D341Med (cell line): Measurements from ENCODE around the gene BROX.
"Not testable (repeated sequence)": the region's sequence is repeated elsewhere in the genome, so short reads cannot be mapped to it uniquely, and the experiment has no call there.

Source experiments
- DNase-seq: peaks from one replicate; pipeline ENCODE4 v3.0.0; 2012; ENCODE audit warnings: low spot score

BROX gene, protein sequence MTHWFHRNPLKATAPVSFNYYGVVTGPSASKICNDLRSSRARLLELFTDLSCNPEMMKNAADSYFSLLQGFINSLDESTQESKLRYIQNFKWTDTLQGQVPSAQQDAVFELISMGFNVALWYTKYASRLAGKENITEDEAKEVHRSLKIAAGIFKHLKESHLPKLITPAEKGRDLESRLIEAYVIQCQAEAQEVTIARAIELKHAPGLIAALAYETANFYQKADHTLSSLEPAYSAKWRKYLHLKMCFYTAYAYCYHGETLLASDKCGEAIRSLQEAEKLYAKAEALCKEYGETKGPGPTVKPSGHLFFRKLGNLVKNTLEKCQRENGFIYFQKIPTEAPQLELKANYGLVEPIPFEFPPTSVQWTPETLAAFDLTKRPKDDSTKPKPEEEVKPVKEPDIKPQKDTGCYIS

DNA sequence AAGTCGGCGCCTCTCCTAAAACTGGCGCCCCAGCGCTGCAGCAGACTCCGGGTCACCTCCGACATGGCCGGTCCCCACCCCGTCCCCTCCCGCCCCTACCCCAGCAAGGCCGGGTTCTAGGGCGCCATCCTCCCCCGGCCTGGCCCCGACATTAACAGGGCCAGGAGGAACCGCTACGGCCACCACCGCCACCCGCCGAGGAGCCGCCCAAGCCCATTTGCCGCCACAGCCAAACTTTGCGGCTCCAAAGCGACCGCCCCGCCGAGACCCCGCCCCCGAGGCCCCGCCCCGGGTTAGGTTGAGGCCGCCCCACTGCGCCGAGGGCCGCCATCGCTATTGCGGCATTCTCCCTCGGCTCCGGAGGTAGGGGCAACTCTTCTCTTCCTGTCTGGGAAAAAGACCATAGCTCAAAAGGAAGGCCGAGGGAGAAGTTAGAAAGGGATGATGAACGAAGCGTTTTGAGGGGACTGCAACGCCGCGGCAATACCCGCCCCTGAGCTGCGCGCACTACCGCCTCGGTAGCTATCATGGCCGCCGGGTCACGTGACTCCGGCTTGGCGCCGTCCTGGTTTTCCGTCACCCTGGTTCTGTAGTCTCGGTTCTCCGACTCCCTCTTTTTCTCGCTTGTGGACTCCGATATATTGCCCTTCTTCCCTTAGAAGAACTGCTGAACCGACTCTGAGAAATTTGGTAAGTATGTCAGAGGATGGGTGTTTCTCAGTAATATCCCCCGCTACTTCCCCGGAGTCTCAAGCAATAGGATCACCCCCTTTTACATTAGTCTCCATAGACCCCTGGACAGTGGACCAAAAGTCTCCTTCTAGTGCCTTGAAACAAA lies at the start of gene BROX, which contains the start of gene AIDA:
BROX (plus strand) TSS at position 312 of the 838 bp plus-strand sequence. CDS start 3,136 bp downstream, outside the sequence.
AIDA (minus strand) TSS at position 239 of the 838 bp plus-strand sequence; CDS start at position 65, 174 bp downstream.
- DNase-seq = peak; percentile 97

DNA sequence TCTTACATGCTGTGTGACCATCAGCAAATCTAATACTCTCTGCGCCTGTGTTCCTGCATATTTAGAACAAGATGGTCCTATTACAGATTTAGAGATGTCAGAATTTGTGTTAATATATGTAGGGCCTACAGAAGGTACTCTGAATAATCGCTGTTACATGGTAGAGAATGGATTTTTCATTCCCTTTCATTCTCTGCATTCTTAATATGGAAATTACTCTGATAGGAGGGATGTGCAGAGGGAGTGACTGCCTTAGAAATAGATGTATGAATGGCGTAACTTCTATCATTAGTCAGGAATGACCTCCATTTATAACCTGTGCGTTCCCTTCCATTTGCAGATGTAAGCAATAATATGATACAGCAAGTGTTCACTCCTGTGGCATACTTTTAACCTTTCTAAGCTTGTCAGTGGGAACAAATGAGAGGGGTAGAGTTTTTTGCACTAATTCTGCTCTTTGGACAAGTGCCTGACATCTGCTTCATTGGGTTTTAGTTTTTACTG lies 48.9 kb upstream of the BROX start:
- DNase-seq = no peak

DNA sequence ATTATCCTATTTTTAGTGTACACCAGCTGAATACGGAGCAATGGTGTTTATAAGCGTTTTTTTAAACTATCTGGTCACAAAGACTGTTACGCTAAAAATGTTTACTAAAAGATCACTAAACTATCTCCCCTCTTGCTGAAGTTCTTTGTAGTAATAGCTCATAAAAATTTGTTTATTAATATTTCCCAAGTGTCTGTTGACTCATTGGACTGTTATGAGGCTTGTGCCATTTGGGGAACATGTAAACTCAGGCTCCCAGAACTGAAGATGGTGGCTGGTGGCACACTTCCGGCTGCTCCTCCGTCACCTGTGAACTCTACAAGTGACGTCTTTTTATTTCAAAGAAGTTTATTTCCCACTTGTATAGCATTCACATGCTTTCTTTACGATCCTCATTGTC lies 46.4 kb upstream of the BROX start:
- no peak for DNase-seq

DNA sequence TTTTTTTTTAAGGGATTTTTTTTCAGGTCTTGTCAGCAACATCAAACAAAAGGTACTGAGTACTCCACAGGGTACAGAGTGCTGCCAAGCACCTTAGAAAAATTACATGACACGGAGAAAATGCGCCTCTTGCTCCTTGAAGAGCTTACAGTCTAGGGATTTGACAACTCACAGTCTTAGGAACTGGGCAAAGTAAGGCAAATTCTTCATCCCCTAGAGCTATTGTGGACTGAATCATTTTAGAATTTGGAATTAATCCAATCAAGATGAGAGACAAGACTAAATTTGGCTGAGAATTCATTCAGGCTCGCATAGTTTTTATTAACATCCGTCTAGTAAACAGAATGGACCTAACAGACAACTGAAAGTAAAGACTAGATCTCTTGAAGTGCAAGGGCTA lies 44.2 kb upstream of the BROX start:
- DNase-seq = not testable (repeated sequence)

DNA sequence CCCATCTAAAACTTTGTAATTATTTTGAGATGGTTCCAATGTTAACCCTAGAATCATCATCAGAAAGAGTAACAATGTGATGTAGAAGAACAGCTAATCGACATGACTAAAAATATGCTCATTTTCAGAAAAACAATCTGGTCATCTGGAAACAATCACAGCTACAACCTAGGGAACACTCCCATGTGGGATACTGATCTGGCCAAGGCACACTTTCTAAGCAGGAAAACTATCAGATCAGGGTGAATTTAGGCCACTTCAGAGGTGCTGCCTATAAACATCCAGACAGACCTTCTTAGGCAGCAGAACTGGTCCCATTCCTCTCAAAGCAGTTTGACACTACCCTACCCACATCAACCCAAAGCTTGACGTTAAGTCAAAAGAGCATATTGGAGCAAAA lies 43.3 kb upstream of the BROX start:
- DNase-seq = not testable (repeated sequence)

DNA sequence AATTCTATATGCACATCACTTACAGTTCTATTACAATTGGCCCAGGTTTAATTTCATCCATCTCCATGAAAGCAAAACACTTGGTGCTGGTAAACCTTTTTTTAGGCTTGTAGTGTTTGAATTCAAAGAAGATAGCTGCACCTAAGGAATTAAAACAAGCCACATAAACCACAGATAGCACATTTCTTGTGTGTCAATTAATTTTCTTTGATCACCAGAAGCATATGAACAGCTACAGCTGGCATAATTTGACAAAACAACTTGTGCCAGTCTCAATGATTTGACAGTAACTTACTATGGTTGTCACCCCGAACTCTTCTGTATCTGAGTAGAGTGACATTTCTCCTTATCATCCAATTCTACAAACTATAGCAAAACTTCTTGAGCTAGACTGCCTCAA lies 42.3 kb upstream of the BROX start:
- DNase-seq = no peak

DNA sequence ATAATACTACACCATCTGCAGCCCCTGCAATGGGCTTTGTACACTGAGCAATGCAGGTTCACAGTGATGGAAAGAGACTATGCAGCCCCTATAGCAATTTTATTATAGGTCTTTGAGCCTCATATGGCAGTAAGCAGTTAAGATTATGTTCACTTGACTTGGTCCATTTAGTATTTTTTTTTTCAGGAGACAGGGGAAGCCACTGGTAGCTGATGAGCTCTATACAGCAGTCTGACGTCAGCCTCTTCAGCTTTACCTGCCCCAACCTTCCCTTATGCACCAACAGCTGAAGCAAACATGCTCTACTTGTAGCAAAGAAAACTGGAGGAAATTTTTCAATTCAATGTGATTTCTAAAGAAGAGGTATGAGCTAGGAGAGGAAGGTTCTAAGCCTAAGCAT lies 32.3 kb upstream of the BROX start:
- no peak for DNase-seq

DNA sequence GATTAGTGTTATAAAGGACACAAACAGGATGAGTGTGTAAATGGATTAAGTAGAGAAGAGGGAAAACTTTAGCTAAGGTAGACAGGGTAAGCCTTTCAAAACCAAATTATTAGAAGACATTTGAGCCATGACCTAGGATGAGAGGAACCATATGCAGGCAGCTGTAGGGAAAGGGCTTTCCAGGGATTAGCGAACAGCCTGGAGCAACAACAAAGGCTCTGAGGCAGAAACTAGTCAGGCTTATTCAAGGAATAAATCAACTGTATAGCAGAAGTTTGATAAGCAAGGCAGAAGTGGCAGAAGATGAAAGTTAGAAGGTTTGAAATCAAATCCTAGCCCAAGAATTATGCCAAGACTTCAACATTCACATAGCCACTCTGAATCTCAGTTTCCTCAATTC lies 21.3 kb upstream of the BROX start:
- DNase-seq = peak; percentile 41

DNA sequence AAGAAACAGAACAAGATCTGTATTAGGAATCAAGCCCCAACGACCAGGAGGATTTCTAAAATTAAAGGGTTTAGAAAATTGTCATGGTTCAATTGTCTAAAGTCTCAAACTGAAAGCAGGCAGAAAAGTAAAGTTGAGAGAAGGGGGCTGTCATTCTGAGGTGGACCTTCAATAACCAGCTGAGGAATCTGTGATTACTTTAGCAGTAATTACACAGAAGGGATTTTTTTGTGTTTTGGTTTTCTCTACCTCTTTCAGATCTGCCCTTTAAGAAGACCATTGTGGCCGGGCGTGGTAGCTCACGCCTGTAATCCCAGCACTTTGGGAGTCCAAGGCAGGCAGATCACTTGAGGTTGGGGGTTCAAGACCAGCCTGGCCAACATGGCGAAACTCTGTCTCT lies 17.4 kb upstream of the BROX start:
- no peak for DNase-seq

DNA sequence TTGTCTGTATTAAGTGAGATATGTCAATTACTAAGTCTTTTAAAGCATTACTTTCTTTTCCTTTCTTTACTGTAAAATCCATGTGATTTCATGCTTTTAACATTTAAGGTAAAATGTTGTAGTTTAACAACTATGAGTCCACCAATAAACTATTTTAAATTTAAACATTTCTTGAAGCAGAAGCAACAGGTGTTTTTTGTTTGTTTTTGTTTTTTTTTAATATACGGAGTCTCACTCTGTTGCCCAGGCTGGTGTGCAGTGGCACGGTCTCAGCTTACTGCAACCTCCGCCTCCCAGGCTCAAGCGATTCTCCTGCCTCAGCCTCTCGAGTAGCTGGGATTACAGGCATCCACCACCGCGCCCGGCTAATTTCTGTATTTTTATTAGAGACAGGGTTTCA lies 15.6 kb upstream of the BROX start:
- no peak for DNase-seq

DNA sequence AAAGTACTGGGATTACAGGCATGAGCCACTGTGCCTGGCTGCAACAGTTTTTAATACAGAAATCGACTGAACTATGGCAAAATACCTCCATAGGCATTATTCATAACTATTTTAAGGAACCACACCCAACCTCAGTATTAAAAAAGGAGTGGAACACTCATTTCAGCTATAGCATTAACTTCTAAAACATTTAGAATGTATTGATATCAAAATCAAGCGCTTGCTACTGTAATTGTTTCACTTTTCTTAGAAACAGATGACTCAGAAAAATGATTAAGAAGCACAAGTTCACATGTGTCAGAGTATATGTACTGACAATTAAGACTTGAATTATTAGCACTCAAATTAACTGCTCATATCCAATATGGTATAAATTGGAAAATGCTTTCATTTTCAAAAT lies 15.2 kb upstream of the BROX start:
- DNase-seq = no peak

DNA sequence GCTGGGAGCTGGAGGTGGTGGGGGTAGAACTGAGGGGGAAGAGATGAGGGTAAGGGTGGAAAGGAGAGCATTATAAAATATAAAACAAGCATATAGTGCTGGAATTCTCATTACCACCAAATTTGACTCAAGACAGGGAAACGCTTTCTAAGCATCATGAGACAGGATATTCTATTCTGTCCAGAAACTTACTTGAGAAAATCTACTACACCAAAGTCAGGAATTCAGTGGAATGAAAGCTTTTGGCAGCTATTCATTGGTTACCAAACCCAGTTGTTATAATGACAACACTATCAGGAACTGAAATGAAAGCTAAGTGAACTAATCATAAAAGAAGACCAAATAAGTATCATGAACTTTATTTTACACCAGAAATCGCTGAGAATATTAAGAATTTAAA lies 14.5 kb upstream of the BROX start:
- no peak for DNase-seq

DNA sequence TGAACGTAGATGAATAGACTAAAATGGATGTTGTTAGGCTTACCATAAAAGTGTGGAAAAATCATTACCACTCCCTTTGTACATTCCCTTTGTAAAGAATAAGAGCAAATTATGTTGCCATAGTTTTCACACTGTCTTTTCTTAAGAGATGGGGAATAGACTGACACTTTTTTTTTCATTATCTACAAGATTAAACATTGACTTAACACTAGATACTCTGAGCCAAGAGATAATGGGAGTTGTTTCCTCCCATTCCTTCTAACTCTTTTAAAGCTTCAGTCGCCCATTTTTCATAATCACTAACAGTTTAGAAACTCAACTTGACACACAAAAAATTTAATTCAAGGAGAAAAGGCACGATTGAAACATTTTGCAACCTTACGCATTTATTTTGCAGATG lies 10.2 kb upstream of the BROX start:
- DNase-seq = no peak

DNA sequence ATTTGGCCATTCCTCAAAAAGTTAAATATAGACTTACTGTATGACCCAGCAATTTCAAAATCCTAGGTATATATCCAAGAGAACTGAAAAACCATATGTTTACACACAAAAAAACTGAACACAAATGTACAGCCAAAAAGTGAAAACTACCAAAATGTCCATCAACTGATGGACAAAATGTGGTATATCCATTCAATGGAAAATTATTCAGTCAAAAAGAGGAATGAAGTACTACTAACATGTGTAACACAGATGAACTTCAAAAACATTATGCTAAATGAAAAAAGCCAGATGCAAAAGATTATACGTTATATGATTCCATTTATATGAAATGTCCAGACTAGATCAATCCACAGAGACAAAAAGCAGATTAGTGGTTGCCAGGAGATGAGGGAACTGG lies 8.1 kb upstream of the BROX start:
- DNase-seq = no peak

DNA sequence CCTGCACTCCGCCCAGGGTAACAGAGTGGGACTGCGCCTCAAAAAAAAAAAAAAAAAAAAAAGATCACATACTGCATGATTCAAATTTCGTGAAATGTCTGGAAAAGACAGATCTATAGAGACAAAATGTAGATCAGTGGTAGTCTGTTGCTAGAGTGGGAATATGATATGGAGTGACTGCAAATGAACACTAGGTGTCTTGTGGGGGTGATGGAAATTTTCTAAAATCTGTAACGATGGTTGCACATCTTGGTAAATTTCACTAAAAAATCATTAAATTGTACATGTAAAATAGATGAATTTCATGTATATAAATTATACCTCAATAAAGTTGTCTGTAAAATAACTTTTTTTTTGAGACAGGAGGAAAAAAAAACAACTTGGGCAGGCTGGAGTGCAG lies 5.5 kb upstream of the BROX start:
- DNase-seq = no peak

DNA sequence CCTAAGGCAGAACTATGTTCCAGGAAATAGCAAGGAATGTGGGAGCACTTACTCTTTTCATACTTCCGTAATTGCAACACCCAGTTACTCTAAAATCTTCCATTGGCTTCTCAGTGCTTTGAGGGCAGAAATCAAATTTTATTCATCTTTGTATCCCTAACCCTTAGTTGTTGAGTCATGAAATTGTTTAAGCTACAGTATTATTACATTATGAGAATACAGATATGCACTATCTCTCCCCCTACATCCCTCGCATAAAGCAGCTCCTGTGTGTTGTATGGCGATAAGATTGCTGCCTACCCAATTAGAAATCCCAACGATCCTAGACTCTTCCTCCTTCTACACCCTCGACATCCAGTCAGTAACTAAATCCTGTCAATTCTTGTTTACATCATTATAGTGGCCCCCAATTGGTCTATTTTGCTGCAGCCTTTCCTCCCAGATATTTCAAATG lies 2.6 kb upstream of the BROX start:
- DNase-seq = no peak

DNA sequence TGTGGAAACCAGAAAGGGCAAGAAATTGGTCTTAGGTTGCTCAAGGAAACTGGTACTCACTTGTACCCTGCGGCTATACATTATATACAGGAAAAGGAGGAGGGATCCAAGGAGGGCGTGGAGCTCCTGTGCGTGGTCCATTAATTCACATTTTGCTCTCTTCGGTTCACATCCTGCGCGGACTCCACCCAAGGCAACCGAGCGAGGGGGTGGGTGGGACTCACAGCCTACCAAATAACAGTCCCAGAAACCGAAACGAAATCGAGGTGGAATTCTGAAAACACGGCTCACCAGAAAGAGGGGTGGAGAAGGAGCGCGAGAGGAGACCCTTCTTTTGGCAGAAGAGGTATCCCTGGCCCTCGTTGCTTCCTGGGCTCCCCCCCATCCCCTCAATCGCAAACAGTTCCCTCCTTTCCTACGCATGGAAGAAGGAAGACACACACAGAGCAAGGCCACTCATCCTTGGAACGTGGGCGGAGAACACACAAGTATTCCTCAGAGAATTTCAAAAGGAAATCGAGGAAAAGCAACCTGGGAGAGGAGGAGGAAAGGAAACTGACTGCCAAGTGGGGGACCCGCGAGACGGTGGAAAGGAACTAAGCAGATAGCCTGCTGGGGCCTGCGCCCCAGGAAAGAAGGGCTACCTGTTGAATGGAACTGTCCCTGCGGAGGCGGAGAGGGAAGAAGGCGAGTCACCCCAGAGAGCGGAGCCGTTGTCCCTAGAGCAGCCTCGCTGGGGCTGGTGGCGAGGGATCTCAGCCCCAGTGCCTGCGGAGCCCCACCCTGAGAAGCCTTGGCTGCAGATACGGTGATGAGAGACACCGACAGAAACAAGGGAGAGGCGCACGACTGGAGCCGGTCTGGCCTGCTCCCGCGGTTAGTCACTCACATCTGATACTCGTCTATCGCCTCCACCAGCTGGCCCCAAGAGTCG lies 778 bp upstream of the BROX start:
- DNase-seq = peak; percentile 72

DNA sequence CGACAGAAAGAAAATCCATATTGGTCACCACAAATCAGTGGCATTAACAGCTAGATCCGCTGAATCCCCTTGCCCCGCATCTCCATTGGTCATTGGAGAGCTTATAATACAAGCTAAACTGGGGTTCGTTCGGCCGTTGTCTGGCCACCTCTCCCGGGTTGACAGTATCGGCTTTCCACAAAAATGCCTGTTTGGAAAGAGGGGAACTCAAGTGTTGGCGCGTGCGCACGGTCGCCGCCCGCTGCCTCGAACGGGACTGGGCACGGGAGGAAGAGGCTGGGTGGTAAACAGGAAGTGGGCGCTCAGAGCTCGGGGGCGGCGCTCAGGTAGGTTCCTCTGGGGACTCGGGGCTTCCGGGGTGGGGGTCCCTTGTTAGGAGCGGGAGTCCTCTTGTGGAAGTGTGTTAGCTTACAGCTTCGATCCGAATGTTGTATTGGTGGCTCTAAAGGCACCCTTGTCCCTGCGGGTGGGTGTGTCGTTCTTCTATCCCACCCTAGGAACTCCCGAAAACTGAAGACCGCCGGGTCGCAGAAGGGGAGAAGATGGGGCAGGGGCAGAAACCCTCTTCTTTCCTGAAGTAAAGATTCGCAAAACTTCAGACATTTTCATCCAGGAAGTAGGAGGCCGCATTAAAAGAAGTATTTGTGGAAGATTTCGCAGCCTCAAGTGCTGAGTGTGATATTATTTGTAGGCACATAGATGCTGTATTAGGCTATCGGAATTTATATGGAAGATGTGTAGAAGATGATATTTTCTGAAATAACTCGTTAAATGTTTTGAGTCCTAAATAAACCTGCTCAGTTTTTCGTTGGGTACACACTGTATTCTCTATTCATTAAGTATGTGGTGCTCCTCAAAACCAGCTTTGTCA lies 962 bp downstream of the BROX start:
- peak; percentile 97 for DNase-seq

DNA sequence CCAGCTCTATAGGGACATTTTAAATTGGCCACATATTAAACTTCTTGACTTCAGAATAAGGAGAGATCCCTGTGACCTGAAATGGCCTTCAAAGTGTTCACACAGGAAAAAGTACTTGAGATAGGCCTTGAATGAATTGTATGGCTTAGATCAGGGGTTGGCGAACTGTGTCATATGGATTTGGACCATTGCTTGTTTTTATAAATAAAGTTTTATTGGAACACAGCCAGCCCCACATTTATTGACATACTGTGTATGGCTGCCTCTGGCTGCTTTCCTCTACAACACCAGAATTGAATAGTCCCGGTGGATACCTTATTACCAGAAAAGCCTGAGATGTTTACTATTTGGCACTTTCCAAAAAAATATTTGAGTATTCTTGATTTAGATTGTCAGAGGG lies 4.0 kb downstream of the BROX start:
- DNase-seq = no peak

DNA sequence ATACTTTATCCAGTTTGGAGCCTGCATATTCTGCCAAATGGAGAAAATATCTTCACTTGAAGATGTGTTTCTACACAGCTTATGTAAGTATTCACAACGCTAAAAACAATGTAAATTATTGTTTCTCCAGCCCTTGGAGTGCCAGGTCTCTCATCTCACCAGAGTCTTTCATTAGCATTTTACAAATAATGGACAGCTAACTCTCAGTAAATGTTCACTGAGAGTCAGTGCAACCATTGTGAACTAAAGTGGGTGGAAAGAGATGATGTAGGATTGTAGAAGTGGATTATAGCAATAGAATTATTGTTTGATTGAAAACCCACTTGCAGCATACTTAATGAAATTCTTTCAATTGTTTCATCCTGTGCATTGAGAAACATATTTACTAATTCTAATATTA lies 16.4 kb downstream of the BROX start:
- DNase-seq = no peak

DNA sequence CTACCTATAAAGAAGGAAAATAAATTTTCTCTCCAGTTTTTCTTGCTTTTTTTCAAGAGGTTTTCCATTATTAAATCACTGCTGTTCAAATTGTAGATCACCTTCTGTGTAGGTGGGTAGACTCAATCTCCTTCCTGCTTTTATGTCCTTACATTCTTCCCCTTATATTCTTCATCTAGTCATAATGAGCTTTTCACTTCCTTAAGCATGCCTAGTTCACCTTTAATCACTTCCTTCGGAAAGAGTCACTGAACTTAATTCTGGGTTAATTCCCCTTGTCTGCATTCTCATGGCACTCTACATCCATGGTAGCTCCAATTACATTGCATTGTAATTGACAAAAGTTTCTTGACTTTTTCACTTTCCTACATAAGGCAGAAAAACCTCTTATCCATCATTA lies 18.5 kb downstream of the BROX start:
- DNase-seq = no peak
